Measurements from ENCODE around the gene RAB3IL1.

Gene RAB3IL1

DNA sequence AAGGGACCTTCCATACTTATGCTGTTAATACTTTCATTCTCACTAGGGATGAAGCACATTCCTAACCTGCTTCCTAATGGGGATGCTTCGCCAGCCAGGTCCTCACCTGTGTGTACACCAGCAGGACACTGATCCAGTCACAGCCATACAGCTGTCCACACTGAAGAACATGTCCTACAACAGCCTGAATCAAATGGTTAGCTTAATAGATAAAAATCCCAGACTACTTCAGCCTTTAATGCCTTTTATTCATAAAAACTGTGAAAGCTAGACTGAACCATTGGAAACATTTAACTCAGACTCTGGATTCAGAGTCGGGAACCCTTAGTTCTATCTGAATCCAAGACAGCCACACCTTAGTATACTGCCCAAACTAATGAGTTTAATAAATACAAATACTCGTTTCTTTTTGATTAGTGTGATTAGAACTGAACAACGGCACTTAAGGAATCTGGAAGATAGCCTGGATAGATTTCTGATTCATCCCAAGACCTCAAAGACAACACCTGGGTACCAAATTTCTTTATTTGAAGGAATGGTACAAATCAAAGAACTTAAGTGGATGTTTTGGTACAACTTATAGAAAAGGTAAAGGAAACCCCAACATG, 46.8 kb upstream of the RAB3IL1 start:
- Histone ChIP-seq H3K27ac (ENCODE audit: low read length, poor library complexity, severe bottlenecking) (no peak overlapping the region), H3K4me1 (ENCODE audit: control insufficient read depth, insufficient read depth, low read depth, low read length) (peaks cover 29% of the 10 kb centered on the region), H2BK15ac (ENCODE audit: low read depth, poor library complexity, severe bottlenecking) (no peak overlapping the region), H3K9ac (ENCODE audit: low read length) (peak overlapping the region; percentile 99), H3K79me1 (replicated peaks; ENCODE audit: low read length, poor library complexity, severe bottlenecking) (peaks cover 8% of the 10 kb centered on the region), H3K4ac (ENCODE audit: low read depth in 1 of 2, low read length in 2 of 2) (no peak overlapping the region), H2AK5ac (ENCODE audit: low read length, severe bottlenecking) (no peak overlapping the region), H3K14ac (ENCODE audit: low read length in 2 of 2) (no peak overlapping the region), H3K27me3 (ENCODE audit: control insufficient read depth in 1 of 2, insufficient read depth in 1 of 2, low read length in 2 of 2) (no peaks in the 10 kb centered on the region), H3K23ac (ENCODE audit: low read length in 2 of 2) (no peak overlapping the region), H3K4me2 (ENCODE audit: low read length, poor library complexity, severe bottlenecking) (no peak overlapping the region), H2BK12ac (ENCODE audit: low read length in 2 of 2) (no peak overlapping the region), H4K91ac (ENCODE audit: low read length) (no peak overlapping the region), H2BK120ac (ENCODE audit: low read depth, low read length) (no peak overlapping the region), H3K18ac (ENCODE audit: low read depth in 1 of 2, low read length in 2 of 2) (no peak overlapping the region), H3K36me3 (ENCODE audit: control insufficient read depth in 1 of 2, insufficient read depth in 2 of 2, low read depth in 1 of 2, low read length in 2 of 2) (peaks cover 15 to 46% of the 10 kb centered on the region in 2 experiments), H2BK5ac (ENCODE audit: low read depth, low read length, poor library complexity, severe bottlenecking) (no peak overlapping the region), H4K8ac (ENCODE audit: low read length) (no peak overlapping the region), H3K9me3 (ENCODE audit: control insufficient read depth, low read length) (no peaks in the 10 kb centered on the region), H2AFZ (ENCODE audit: low read depth, low read length) (no peak overlapping the region), H3K4me3 (ENCODE audit: insufficient read depth in 1 of 2, low read depth in 1 of 2, low read length in 2 of 2) (peak overlapping the region in 1 of 2 experiments; percentile 90)
- DNase-seq = peak; percentile 42
- WGBS = 100% methylated on average over 2 of the region's 4 CpGs

DNA sequence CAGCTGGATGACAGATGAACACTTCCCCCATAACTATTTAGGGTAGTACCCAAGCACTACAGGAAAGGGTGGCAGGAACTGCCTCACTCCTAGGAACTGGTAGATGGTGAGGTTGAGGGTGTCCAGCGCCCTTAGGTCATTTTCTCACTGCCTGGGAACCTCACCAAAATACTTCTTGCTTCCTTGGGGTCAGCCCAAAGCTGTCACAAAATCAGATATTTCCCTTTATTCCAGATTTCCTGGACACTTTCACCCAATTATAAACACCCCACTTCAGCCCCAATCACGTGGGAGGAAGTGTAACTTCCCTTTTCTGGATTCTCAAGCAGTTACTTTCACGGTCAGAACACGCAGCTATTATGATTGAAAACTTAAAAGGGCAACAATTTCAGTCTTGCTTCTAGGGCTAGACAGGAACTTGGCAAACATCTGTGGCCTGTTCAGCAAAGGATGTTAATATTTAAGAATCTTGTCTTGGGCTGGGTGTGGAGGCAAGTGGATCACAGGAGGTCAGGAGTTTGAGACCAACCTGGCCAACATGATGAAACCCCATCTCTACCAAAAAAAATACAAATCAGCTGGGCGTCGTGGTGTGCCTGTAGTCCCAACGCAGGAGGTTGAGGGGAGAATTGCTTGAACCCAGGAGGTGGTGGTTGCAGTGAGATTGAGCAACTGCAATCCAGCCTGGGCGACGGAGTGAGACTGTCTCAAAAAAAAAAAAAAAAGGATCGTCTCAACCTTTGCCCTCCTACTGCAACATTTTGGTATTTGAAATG, 46.1 kb upstream of the RAB3IL1 start:
- Histone ChIP-seq H2BK5ac (ENCODE audit: low read depth, low read length, poor library complexity, severe bottlenecking) (no peak overlapping the region), H3K79me1 (replicated peaks; ENCODE audit: low read length, poor library complexity, severe bottlenecking) (peaks cover 6% of the 10 kb centered on the region), H3K9ac (ENCODE audit: low read length) (peak overlapping the region; percentile 99), H3K14ac (ENCODE audit: low read length in 2 of 2) (no peak overlapping the region), H2AK5ac (ENCODE audit: low read length, severe bottlenecking) (peak overlapping the region; percentile 37), H3K4ac (ENCODE audit: low read depth in 1 of 2, low read length in 2 of 2) (no peak overlapping the region), H4K91ac (ENCODE audit: low read length) (no peak overlapping the region), H3K9me3 (ENCODE audit: control insufficient read depth, low read length) (no peaks in the 10 kb centered on the region), H3K4me2 (ENCODE audit: low read length, poor library complexity, severe bottlenecking) (no peak overlapping the region), H3K27ac (ENCODE audit: low read length, poor library complexity, severe bottlenecking) (no peak overlapping the region), H2AFZ (ENCODE audit: low read depth, low read length) (no peak overlapping the region), H3K27me3 (ENCODE audit: control insufficient read depth in 1 of 2, insufficient read depth in 1 of 2, low read length in 2 of 2) (no peaks in the 10 kb centered on the region), H3K18ac (ENCODE audit: low read depth in 1 of 2, low read length in 2 of 2) (peak overlapping the region; percentile 11 to 21), H2BK12ac (ENCODE audit: low read length in 2 of 2) (peak overlapping the region in 1 of 2 experiments; percentile 29), H2BK120ac (ENCODE audit: low read depth, low read length) (no peak overlapping the region), H3K4me3 (ENCODE audit: insufficient read depth in 1 of 2, low read depth in 1 of 2, low read length in 2 of 2) (peak overlapping the region in 1 of 2 experiments; percentile 90), H4K8ac (ENCODE audit: low read length) (peak overlapping the region; percentile 27), H3K4me1 (ENCODE audit: control insufficient read depth, insufficient read depth, low read depth, low read length) (peaks cover 27% of the 10 kb centered on the region), H3K23ac (ENCODE audit: low read length in 2 of 2) (no peak overlapping the region), H3K36me3 (ENCODE audit: control insufficient read depth in 1 of 2, insufficient read depth in 2 of 2, low read depth in 1 of 2, low read length in 2 of 2) (peaks cover 15 to 53% of the 10 kb centered on the region in 2 experiments), H2BK15ac (ENCODE audit: low read depth, poor library complexity, severe bottlenecking) (no peak overlapping the region)
- WGBS = 76% methylated on average over 10 of the region's 10 CpGs
- DNase-seq = no peak

DNA sequence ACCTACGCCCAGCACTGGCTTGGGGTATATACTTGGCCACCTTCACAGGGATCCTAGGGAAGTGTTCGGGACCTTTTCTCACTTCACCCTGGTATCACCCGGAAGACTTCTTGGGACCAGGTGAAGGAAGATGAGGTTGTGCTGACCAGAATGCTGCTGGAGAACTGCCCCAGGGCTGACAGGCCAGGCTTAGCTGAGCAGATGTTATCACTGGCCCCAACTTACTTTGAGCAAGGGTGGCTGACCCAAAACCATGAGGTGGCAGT, 45.6 kb upstream of the RAB3IL1 start:
- Histone ChIP-seq H3K9me3 (ENCODE audit: control insufficient read depth, low read length) (no peaks in the 10 kb centered on the region), H2BK5ac (ENCODE audit: low read depth, low read length, poor library complexity, severe bottlenecking) (no peak overlapping the region), H3K4me2 (ENCODE audit: low read length, poor library complexity, severe bottlenecking) (no peak overlapping the region), H2BK15ac (ENCODE audit: low read depth, poor library complexity, severe bottlenecking) (no peak overlapping the region), H3K9ac (ENCODE audit: low read length) (peak overlapping the region; percentile 99), H3K27ac (ENCODE audit: low read length, poor library complexity, severe bottlenecking) (no peak overlapping the region), H4K91ac (ENCODE audit: low read length) (no peak overlapping the region), H3K4me3 (ENCODE audit: insufficient read depth in 1 of 2, low read depth in 1 of 2, low read length in 2 of 2) (no peak overlapping the region), H3K27me3 (ENCODE audit: control insufficient read depth in 1 of 2, insufficient read depth in 1 of 2, low read length in 2 of 2) (no peaks in the 10 kb centered on the region), H3K4me1 (ENCODE audit: control insufficient read depth, insufficient read depth, low read depth, low read length) (peaks cover 23% of the 10 kb centered on the region), H3K79me1 (replicated peaks; ENCODE audit: low read length, poor library complexity, severe bottlenecking) (peaks cover 2% of the 10 kb centered on the region), H2AK5ac (ENCODE audit: low read length, severe bottlenecking) (peak overlapping the region; percentile 37), H3K4ac (ENCODE audit: low read depth in 1 of 2, low read length in 2 of 2) (no peak overlapping the region), H4K8ac (ENCODE audit: low read length) (peak overlapping the region; percentile 27), H2BK120ac (ENCODE audit: low read depth, low read length) (no peak overlapping the region), H2AFZ (ENCODE audit: low read depth, low read length) (no peak overlapping the region), H3K14ac (ENCODE audit: low read length in 2 of 2) (no peak overlapping the region), H3K36me3 (ENCODE audit: control insufficient read depth in 1 of 2, insufficient read depth in 2 of 2, low read depth in 1 of 2, low read length in 2 of 2) (peaks cover 18 to 58% of the 10 kb centered on the region in 2 experiments), H2BK12ac (ENCODE audit: low read length in 2 of 2) (peak overlapping the region in 1 of 2 experiments; percentile 29), H3K18ac (ENCODE audit: low read depth in 1 of 2, low read length in 2 of 2) (peak overlapping the region; percentile 11 to 21), H3K23ac (ENCODE audit: low read length in 2 of 2) (no peak overlapping the region)
- WGBS = 100% methylated on average over 3 of the region's 3 CpGs
- peak; percentile 67 for DNase-seq

DNA sequence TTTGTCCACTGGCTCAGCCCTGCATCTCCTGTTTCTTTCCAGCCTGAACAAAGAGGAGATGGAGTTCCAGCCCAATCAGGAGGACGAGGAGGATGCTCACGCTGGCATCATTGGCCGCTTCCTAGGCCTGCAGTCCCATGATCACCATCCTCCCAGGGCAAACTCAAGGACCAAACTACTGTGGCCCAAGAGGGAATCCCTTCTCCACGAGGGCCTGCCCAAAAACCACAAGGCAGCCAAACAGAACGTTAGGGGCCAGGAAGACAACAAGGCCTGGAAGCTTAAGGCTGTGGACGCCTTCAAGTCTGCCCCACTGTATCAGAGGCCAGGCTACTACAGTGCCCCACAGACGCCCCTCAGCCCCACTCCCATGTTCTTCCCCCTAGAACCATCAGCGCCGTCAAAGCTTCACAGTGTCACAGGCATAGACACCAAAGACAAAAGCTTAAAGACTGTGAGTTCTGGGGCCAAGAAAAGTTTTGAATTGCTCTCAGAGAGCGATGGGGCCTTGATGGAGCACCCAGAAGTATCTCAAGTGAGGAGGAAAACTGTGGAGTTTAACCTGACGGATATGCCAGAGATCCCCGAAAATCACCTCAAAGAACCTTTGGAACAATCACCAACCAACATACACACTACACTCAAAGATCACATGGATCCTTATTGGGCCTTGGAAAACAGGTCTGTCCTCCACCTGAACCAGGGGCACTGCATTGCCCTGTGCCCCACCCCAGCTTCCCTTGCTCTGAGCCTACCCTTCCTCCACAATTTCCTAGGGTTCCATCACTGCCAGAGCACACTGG, 45.0 kb upstream of the RAB3IL1 start:
- no peak overlapping the region for H3K23ac ChIP-seq (ENCODE audit: low read length in 2 of 2)
- H3K9me3 ChIP-seq (ENCODE audit: control insufficient read depth, low read length) = no peaks in the 10 kb centered on the region
- no peak overlapping the region for H2BK120ac ChIP-seq (ENCODE audit: low read depth, low read length)
- H2BK15ac ChIP-seq (ENCODE audit: low read depth, poor library complexity, severe bottlenecking) = no peak overlapping the region
- no peaks in the 10 kb centered on the region for H3K27me3 ChIP-seq (ENCODE audit: control insufficient read depth in 1 of 2, insufficient read depth in 1 of 2, low read length in 2 of 2)
- H2AFZ ChIP-seq (ENCODE audit: low read depth, low read length) = no peak overlapping the region
- H3K18ac ChIP-seq (ENCODE audit: low read depth in 1 of 2, low read length in 2 of 2) = no peak overlapping the region
- peak; percentile 65 for DNase-seq
- peaks cover 23% of the 10 kb centered on the region for H3K4me1 ChIP-seq (ENCODE audit: control insufficient read depth, insufficient read depth, low read depth, low read length)
- H4K8ac ChIP-seq (ENCODE audit: low read length) = peak overlapping the region; percentile 27
- peaks cover 2% of the 10 kb centered on the region for H3K79me1 ChIP-seq (replicated peaks; ENCODE audit: low read length, poor library complexity, severe bottlenecking)
- peak overlapping the region; percentile 66 for H2AK5ac ChIP-seq (ENCODE audit: low read length, severe bottlenecking)
- H3K4me3 ChIP-seq (ENCODE audit: insufficient read depth in 1 of 2, low read depth in 1 of 2, low read length in 2 of 2) = no peak overlapping the region
- H3K27ac ChIP-seq (ENCODE audit: low read length, poor library complexity, severe bottlenecking) = peak overlapping the region; percentile 56
- H3K9ac ChIP-seq (ENCODE audit: low read length) = peak overlapping the region; percentile 99
- H3K14ac ChIP-seq (ENCODE audit: low read length in 2 of 2) = no peak overlapping the region
- no peak overlapping the region for H4K91ac ChIP-seq (ENCODE audit: low read length)
- H3K4me2 ChIP-seq (ENCODE audit: low read length, poor library complexity, severe bottlenecking) = no peak overlapping the region
- H2BK12ac ChIP-seq (ENCODE audit: low read length in 2 of 2) = no peak overlapping the region
- H2BK5ac ChIP-seq (ENCODE audit: low read depth, low read length, poor library complexity, severe bottlenecking) = no peak overlapping the region
- H3K4ac ChIP-seq (ENCODE audit: low read depth in 1 of 2, low read length in 2 of 2) = no peak overlapping the region
- H3K36me3 ChIP-seq (ENCODE audit: control insufficient read depth in 1 of 2, insufficient read depth in 2 of 2, low read depth in 1 of 2, low read length in 2 of 2) = peaks cover 19 to 62% of the 10 kb centered on the region in 2 experiments
- 85% methylated on average over 10 of the region's 12 CpGs for WGBS

Data from mesenchymal stem cell (in vitro differentiated cells and primary cell).